Upper lobe of right lung (tissue), 1 donor: ENCODE results near the gene GK. TPM values are rescaled to one million over a fixed set of nuclear protein-coding genes. Genes with fewer than 3 reads are reported as not detected.
"Not testable (repeated sequence)": the region's sequence is repeated elsewhere in the genome, so short reads cannot be mapped to it uniquely, and the experiment has no call there.

Source experiments
- ATAC-seq: fragments of 200-7000 bp; cut with Tn5 transposase; one replicate; pipeline ENCODE4 v1.9.1; 2020; ENCODE audit warnings: mild to moderate bottlenecking, moderate library complexity
- DNase-seq: peaks from one replicate; pipeline ENCODE4 v3.0.0-alpha.2; 2020
- H3K27ac ChIP-seq: fragments of 200-600 bp; one replicate; pipeline ENCODE4 v1.8.0; 2022
- H3K27me3 ChIP-seq: fragments of 200-600 bp; one replicate; pipeline ENCODE4 v1.8.0; 2022; ENCODE audit warnings: mild to moderate bottlenecking
- H3K36me3 ChIP-seq: fragments of 200-600 bp; one replicate; pipeline ENCODE4 v1.8.0; 2022
- H3K4me1 ChIP-seq: fragments of 200-600 bp; one replicate; pipeline ENCODE4 v1.8.0; 2022
- H3K4me3 ChIP-seq: fragments of 200-600 bp; one replicate; pipeline ENCODE4 v1.8.0; 2022; ENCODE audit warnings: mild to moderate bottlenecking
- H3K9me3 ChIP-seq: fragments of 200-600 bp; one replicate; pipeline ENCODE4 v1.8.0; 2022
- CTCF ChIP-seq: fragments of 200-600 bp; IDR thresholded peaks from one replicate; pipeline ENCODE4 v1.8.0; 2022; ENCODE audit warnings: antibody characterized with exemption
- intact Hi-C: fragments of 100-400 bp; cut with DNase I; formaldehyde crosslinking; loops from one replicate; pipeline ENCODE4 v1.11.0; 2022
- total RNA-seq: library from RNA; stranded (reverse); fragmentation: NEBNext Ultra II Directional; extraction: Animal tissue kit (Norgen Biotek cat#: 25700); gene quantifications from one replicate; pipeline ENCODE4 v1.2.1, GENCODE V29; 2021
- donor health status: DM: no; HTN: yes; CAD: no; lungs with severe emphysema.

Gene GK
- total RNA-seq, 1 donor from 2014 or later, result 48.3 TPM

- ATAC-seq (no peak), DNase-seq (no peak)
- Histone ChIP-seq H3K4me1 (no peaks in the 10 kb centered on the region), H3K36me3 (no peaks in the 10 kb centered on the region), H3K4me3 (no peak overlapping the region), H3K27me3 (no peaks in the 10 kb centered on the region), H3K9me3 (no peaks in the 10 kb centered on the region), H3K27ac (no peak overlapping the region)
- TF ChIP-seq CTCF, result no peak
- intact Hi-C loops, result no loop called here
Measured at GRCh38 chrX:30665471-30665870, 12.2 kb downstream of the GK start.

- intact Hi-C loops, result no loop called here
- TF ChIP-seq CTCF, result no peak
- no peaks in the 10 kb centered on the region for H3K36me3 ChIP-seq
- H3K9me3 ChIP-seq, result no peaks in the 10 kb centered on the region
- H3K4me1 ChIP-seq, result no peaks in the 10 kb centered on the region
- no peaks in the 10 kb centered on the region for H3K27me3 ChIP-seq
- no peak overlapping the region for H3K4me3 ChIP-seq
- DNase-seq, result no peak
- ATAC-seq, result no peak
- no peak overlapping the region for H3K27ac ChIP-seq
Measured at GRCh38 chrX:30666094-30666493, 12.9 kb downstream of the GK start.

GRCh38 chrX:30668581-30668980 is 15.4 kb downstream of the GK start:
- intact Hi-C loops, result no loop called here
- Histone ChIP-seq H3K27me3 (no peaks in the 10 kb centered on the region), H3K4me3 (no peak overlapping the region), H3K27ac (no peak overlapping the region), H3K4me1 (no peaks in the 10 kb centered on the region), H3K9me3 (no peaks in the 10 kb centered on the region), H3K36me3 (no peaks in the 10 kb centered on the region)
- no peak for ATAC-seq
- DNase-seq, result no peak
- TF ChIP-seq CTCF, result no peak

- intact Hi-C loops, H3K27me3 ChIP-seq, H3K4me1 ChIP-seq, H3K4me3 ChIP-seq, H3K27ac ChIP-seq, DNase-seq, H3K36me3 ChIP-seq, H3K9me3 ChIP-seq, ATAC-seq: not testable (repeated sequence)
Measured at GRCh38 chrX:30671189-30671588, 18.0 kb downstream of the GK start.

- no peak for DNase-seq
- H3K27me3 ChIP-seq, result no peaks in the 10 kb centered on the region
- no peak for TF ChIP-seq CTCF
- H3K4me3 ChIP-seq, result no peak overlapping the region
- H3K9me3 ChIP-seq, result no peaks in the 10 kb centered on the region
- ATAC-seq, result no peak
- no peaks in the 10 kb centered on the region for H3K4me1 ChIP-seq
- H3K36me3 ChIP-seq, result no peaks in the 10 kb centered on the region
- no peak overlapping the region for H3K27ac ChIP-seq
- intact Hi-C loops, result no loop called here
Measured at GRCh38 chrX:30673127-30673796, 20.0 kb downstream of the GK start.

GRCh38 chrX:30673884-30674598 is 20.8 kb downstream of the GK start:
- ATAC-seq, result no peak
- no peak for DNase-seq
- Histone ChIP-seq H3K27ac (no peak overlapping the region), H3K4me1 (no peaks in the 10 kb centered on the region), H3K4me3 (no peak overlapping the region), H3K36me3 (no peaks in the 10 kb centered on the region), H3K27me3 (no peaks in the 10 kb centered on the region), H3K9me3 (no peaks in the 10 kb centered on the region)
- no peak for TF ChIP-seq CTCF
- intact Hi-C loops, result no loop called here
